Loucy (cell line): ENCODE data around the gene CHST5.

ENCODE experiments used
- CTCF ChIP-seq: fragments of 200-600 bp; sonication (generic); conservative IDR thresholded peaks from 2 replicates; pipeline ENCODE4 v1.5.1; 2014; ENCODE audit warnings: mild to moderate bottlenecking, antibody characterized with exemption, low read length
- EZH2phosphoT487 ChIP-seq: fragments of 200-600 bp; IDR thresholded peaks from 2 replicates; pipeline ENCODE4 v1.6.1; 2018; ENCODE audit warnings: antibody characterized with exemption, mild to moderate bottlenecking, moderate library complexity, borderline replicate concordance

GRCh38 chr16:75556431-75556950 is 20.6 kb upstream of the CHST5 start:
- TF ChIP-seq CTCF (no peak), EZH2phosphoT487 (no peak)
